Activated CD8-positive, alpha-beta memory T cell treated with anti-CD3 and anti-CD28 coated beads, Interleukin-2, amount 10 ng/mL, durations not matched to agents 7 days and 5 days (primary cell): ENCODE data around the gene TUBB4B. TPM values are rescaled to one million over a fixed set of nuclear protein-coding genes. Genes with fewer than 3 reads are reported as not detected.

Source experiments
- ATAC-seq: fragments of 150-1000 bp; cut with Tn5 transposase; one replicate; pipeline ENCODE4 v1.10.0; 2021; ENCODE audit warnings: moderate library complexity
- CTCF ChIA-PET: fragments of 350-600 bp; sonication (Branson Sonifier 250); formaldehyde crosslinking; loops from one replicate; lab custom pipeline; 2021; ENCODE audit warnings: antibody characterized with exemption; lab: Charles Lee
- DNase-seq: peaks from one replicate; pipeline ENCODE4 v3.0.0-alpha.2; 2020
- H3K27ac Mint-ChIP-seq: one replicate; pipeline ENCODE4 v1.8.0; 2021; ENCODE audit warnings: mild to moderate bottlenecking, mixed read lengths
- H3K27me3 Mint-ChIP-seq: one replicate; pipeline ENCODE4 v1.8.0; 2021; ENCODE audit warnings: mixed read lengths
- H3K36me3 Mint-ChIP-seq: one replicate; pipeline ENCODE4 v1.8.0; 2021; ENCODE audit warnings: mild to moderate bottlenecking, mixed read lengths
- H3K4me1 Mint-ChIP-seq: one replicate; pipeline ENCODE4 v1.8.0; 2021; ENCODE audit warnings: mixed read lengths
- H3K4me3 Mint-ChIP-seq: one replicate; pipeline ENCODE4 v1.8.0; 2021; ENCODE audit warnings: mild to moderate bottlenecking, moderate library complexity, mixed read lengths
- H3K9me3 Mint-ChIP-seq: one replicate; pipeline ENCODE4 v1.8.0; 2022; ENCODE audit warnings: low read depth, mixed read lengths
- total RNA-seq, 2 experiments: library from RNA; stranded (reverse); gene quantifications; one replicate each; pipeline ENCODE4 v1.2.3, GENCODE V29; 2021

The TUBB4B gene
- total RNA-seq, 2 experiments from 2014 or later = 353 to 375 TPM

DNA sequence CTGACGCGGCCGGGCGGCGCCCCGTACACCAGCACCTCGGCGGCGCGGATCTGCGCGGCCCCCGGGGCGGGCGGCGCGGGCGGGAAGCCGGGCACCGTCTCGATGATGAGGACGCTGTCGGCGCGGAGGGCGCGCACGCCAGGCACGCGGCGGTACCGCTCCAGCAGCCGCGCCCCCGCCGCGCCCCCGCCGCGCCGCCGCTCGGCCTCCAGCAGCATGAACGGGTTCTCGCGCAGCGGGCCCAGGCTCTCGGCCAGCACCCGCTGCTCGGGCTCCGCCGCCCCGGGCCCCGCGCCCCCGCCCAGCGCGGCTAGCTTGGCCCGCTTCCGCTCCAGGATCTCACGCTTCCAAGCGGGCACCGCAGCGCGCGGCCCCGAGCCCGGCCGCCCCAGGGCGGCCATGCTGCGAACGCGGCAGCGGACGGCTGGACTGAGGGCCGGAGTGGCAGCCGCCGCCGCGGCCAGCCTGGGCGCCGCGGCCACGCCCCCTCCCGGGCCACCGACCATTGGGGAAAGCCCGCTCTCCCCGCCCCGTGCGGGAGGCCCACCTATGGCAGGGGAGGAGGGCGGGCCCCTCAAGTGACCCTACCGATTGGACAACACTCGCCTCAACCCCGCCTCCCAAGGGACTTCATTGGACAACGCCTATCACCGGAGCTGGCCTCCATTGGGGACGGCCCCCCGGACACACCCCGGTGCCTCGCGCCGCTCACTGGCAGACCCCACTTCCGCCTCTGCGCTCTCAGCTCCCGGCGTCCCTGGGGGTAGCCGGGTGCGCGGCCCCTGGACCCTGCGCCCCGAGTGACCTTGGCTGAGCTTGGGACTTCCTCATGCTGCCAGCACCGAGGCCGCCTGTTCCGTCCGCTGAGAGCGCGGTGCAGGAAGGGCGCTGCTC lies 40.5 kb upstream of the TUBB4B start, which contains the start of gene TPRN:
Gene TPRN (minus strand): TSS at position 431 of the 894 bp plus-strand sequence. CDS start 30 bp downstream, at position 401.
- Mint-ChIP-seq H3K36me3 (peaks cover 3% of the 10 kb centered on the region), H3K4me3 (peak within 1 kb of the TSS; percentile 85), H3K27me3 (no peaks in the 10 kb centered on the region), H3K4me1 (peaks cover 31% of the 10 kb centered on the region), H3K9me3 (no peaks in the 10 kb centered on the region), H3K27ac (peak within 1 kb of the TSS; percentile 83)
- peak; percentile 100 for DNase-seq
- peak; percentile 95 for ATAC-seq
- CTCF ChIA-PET = interaction anchor here (0.6 to 8.1 kb wide), 12 partner anchors 8 to 154 kb away, joined by 3 to 55 read pairs (median 4); partner anchors contain the start of genes ANAPC2, RNF208, SSNA1 and TUBB4B

GRCh38 chr9:137201205-137201868 lies 39.8 kb upstream of the TUBB4B start:
- Mint-ChIP-seq H3K4me3 (peak overlapping the region; percentile 85), H3K4me1 (peaks cover 35% of the 10 kb centered on the region), H3K27me3 (no peaks in the 10 kb centered on the region), H3K9me3 (no peaks in the 10 kb centered on the region), H3K36me3 (peaks cover 3% of the 10 kb centered on the region), H3K27ac (peak overlapping the region; percentile 83)
- DNase-seq (no peak), ATAC-seq (no peak)
- CTCF ChIA-PET = interaction anchor here (0.6 to 8.1 kb wide), 12 partner anchors 9 to 155 kb away, joined by 3 to 55 read pairs (median 4); partner anchors contain the start of genes ANAPC2, RNF208, SSNA1 and TUBB4B

- CTCF ChIA-PET = interaction anchor here (1.1 to 8.1 kb wide), 2 partner anchors 14 to 83 kb away, joined by 4 to 55 read pairs; partner anchors contain the start of genes ANAPC2 and SSNA1
- no peak for DNase-seq
- no peak for ATAC-seq
- H3K4me3 Mint-ChIP-seq = no peak overlapping the region
- H3K27me3 Mint-ChIP-seq = no peaks in the 10 kb centered on the region
- H3K27ac Mint-ChIP-seq = no peak overlapping the region
- peaks cover 48% of the 10 kb centered on the region for H3K4me1 Mint-ChIP-seq
- H3K9me3 Mint-ChIP-seq = no peaks in the 10 kb centered on the region
- peaks cover 10% of the 10 kb centered on the region for H3K36me3 Mint-ChIP-seq
Observed at GRCh38 chr9:137202966-137203365, 38.1 kb upstream of the TUBB4B start.

DNA sequence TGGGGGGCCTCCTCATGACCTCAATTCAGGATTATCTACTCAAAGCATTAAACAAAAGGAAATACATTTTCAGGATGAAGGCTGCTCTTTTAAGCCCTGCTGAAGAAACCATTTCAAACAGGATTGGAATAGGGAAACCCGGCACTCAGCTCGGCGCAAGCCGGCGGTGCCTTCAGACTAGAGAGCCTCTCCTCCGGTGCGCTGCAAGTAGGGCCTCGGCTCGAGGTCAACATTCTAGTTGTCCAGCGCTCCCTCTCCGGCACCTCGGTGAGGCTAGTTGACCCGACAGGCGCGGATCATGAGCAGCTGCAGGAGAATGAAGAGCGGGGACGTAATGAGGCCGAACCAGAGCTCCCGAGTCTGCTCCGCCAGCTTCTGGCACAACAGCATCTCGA lies 36.4 kb upstream of the TUBB4B start:
- Mint-ChIP-seq H3K36me3 (peaks cover 14% of the 10 kb centered on the region), H3K9me3 (no peaks in the 10 kb centered on the region), H3K4me1 (peaks cover 44% of the 10 kb centered on the region), H3K4me3 (peak overlapping the region; percentile 96), H3K27me3 (no peaks in the 10 kb centered on the region), H3K27ac (peak overlapping the region; percentile 94)
- no peak for ATAC-seq
- DNase-seq = no peak
- CTCF ChIA-PET = interaction anchor here (0.8 to 8.1 kb wide), 9 partner anchors 9 to 77 kb away, joined by 3 to 55 read pairs (median 7); partner anchors contain the start of genes ANAPC2, RNF224, SSNA1 and TUBB4B

DNA sequence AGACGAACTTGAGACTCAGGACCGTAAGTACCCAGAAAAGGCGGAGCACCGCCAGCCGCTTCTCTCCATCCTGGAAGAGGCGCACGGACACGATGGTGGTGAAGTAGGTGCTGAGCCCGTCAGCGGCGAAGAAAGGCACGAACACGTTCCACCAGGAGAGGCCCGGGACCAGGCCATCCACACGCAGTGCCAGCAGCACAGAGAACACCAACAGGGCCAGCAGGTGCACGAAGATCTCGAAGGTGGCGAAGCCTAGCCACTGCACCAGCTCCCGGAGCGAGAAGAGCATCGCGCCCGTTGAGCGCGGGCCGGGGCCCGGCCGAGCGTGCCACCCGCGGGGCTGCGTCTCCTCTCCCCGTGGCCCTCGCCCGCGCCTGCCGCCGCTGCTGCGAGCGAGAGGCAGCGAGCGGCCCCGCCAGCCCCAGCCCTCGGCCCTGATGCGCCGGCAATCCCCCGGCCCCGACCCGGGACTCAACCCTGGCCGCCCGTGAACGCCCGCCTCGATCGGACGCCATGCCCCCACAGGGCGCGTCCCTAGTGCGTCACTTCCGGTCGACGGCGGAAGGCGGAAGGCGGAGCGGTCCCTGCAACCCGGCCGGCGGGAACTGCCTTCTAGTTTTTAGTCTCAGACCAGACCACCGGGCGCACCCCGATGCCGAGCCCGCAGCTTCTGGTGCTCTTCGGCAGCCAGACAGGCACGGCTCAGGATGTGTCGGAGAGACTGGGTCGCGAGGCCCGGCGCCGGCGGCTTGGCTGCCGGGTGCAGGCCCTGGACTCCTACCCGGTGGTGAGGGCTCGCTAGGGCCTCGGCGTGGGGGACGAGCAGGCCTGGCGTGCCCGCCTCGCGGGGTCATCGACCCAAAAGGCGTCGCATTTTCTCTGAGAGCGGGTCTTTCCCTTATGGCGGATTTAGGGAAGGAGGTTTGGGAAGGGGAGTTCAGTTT lies 35.7 kb upstream of the TUBB4B start, which contains the start of the genes NDOR1 and TMEM203:
Gene NDOR1 (plus strand): TSS at position 575 of the 944 bp plus-strand sequence. CDS start 78 bp downstream, at position 653.
Gene TMEM203 (minus strand): TSS at position 523 of the 944 bp plus-strand sequence. CDS start 234 bp downstream, at position 289.
- H3K27ac Mint-ChIP-seq = peak within 1 kb of the TSS; percentile 94
- peak within 1 kb of the TSS; percentile 96 for H3K4me3 Mint-ChIP-seq
- DNase-seq (peak; percentile 96), ATAC-seq (peak; percentile 67)
- H3K27me3 Mint-ChIP-seq = no peaks in the 10 kb centered on the region
- peaks cover 16% of the 10 kb centered on the region for H3K36me3 Mint-ChIP-seq
- peaks cover 44% of the 10 kb centered on the region for H3K4me1 Mint-ChIP-seq
- no peaks in the 10 kb centered on the region for H3K9me3 Mint-ChIP-seq
- CTCF ChIA-PET = interaction anchor here (0.8 to 8.1 kb wide), 10 partner anchors 10 to 78 kb away, joined by 3 to 55 read pairs (median 6); partner anchors contain the start of genes ANAPC2, RNF224, SSNA1 and TUBB4B

GRCh38 chr9:137206602-137207001 lies 34.5 kb upstream of the TUBB4B start:
- Mint-ChIP-seq H3K27ac (peak overlapping the region; percentile 94), H3K4me3 (peak overlapping the region; percentile 96), H3K36me3 (peaks cover 17% of the 10 kb centered on the region), H3K27me3 (no peaks in the 10 kb centered on the region), H3K4me1 (peaks cover 38% of the 10 kb centered on the region), H3K9me3 (no peaks in the 10 kb centered on the region)
- ATAC-seq = no peak
- DNase-seq = no peak
- CTCF ChIA-PET = interaction anchor here (1.0 to 8.1 kb wide), 5 partner anchors 16 to 34 kb away, joined by 4 to 55 read pairs (median 7); partner anchors contain the start of genes ANAPC2, RNF224, SSNA1 and TUBB4B

GRCh38 chr9:137211532-137211931 lies 29.6 kb upstream of the TUBB4B start:
- DNase-seq = no peak
- no peak overlapping the region for H3K27ac Mint-ChIP-seq
- peaks cover 12% of the 10 kb centered on the region for H3K4me1 Mint-ChIP-seq
- no peaks in the 10 kb centered on the region for H3K9me3 Mint-ChIP-seq
- CTCF ChIA-PET = interaction anchor here (1.2 to 1.3 kb wide), 2 partner anchors 25 to 34 kb away, joined by 3 read pairs; no protein-coding TSS in a partner anchor
- no peak overlapping the region for H3K4me3 Mint-ChIP-seq
- H3K36me3 Mint-ChIP-seq = peaks cover 14% of the 10 kb centered on the region
- ATAC-seq = no peak
- no peaks in the 10 kb centered on the region for H3K27me3 Mint-ChIP-seq

GRCh38 chr9:137212520-137212919 lies 28.6 kb upstream of the TUBB4B start:
- ATAC-seq (no peak), DNase-seq (no peak)
- Mint-ChIP-seq H3K9me3 (no peaks in the 10 kb centered on the region), H3K27me3 (no peaks in the 10 kb centered on the region), H3K4me3 (no peak overlapping the region), H3K4me1 (peaks cover 2% of the 10 kb centered on the region), H3K36me3 (peaks cover 9% of the 10 kb centered on the region), H3K27ac (no peak overlapping the region)
- CTCF ChIA-PET = interaction anchor here (1.2 to 1.3 kb wide), 2 partner anchors 24 to 35 kb away, joined by 3 read pairs; no protein-coding TSS in a partner anchor

DNA sequence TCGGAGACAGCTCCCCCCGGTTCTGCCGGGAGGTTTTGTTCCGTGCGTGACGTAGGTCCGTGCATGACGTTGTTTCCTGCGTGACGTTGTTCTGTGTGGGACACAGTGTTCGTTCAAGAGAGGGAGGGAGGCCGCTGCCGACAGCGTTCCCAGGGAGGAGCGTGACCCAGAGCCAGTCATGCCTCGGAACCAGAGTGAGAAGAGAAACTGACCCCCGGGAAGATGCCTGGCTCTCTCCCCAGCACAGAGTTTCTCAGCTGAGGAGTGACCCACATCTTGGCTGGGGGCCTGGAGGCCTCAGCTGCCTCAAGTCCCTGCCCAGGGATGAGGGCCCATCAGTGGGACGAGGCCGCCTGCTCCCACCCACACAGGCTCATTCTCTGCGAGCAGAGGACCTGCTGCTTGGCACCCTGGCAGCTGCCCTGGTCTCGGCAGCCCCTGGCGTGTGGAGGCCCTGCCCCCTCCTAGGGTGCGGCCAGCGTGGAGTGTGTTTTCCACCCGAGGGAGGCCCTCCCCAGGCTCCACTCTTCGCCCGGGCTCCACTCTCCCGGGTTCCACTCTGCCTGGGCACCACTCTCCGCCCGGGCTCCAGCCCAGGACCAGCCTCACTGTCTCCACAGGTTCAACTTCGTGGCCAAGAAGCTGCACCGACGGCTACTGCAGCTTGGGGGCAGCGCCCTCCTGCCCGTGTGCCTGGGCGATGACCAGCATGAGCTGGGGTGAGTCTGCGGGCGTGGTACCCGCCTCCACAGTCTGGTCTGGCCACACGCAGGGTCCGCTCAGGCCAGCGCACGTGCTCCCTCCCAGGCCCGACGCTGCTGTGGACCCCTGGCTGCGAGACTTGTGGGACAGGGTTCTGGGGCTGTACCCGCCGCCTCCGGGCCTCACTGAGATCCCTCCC lies 27.7 kb upstream of the TUBB4B start:
- CTCF ChIA-PET = interaction anchor here (1.1 kb wide), 1 partner anchor 9 kb away, joined by 4 read pairs; the partner anchor contains the start of gene RNF208
- ATAC-seq (no peak), DNase-seq (no peak)
- H3K27me3 Mint-ChIP-seq = no peaks in the 10 kb centered on the region
- H3K4me3 Mint-ChIP-seq = no peak overlapping the region
- H3K27ac Mint-ChIP-seq = no peak overlapping the region
- H3K9me3 Mint-ChIP-seq = no peaks in the 10 kb centered on the region
- H3K36me3 Mint-ChIP-seq = peaks cover 8% of the 10 kb centered on the region
- H3K4me1 Mint-ChIP-seq = no peaks in the 10 kb centered on the region

DNA sequence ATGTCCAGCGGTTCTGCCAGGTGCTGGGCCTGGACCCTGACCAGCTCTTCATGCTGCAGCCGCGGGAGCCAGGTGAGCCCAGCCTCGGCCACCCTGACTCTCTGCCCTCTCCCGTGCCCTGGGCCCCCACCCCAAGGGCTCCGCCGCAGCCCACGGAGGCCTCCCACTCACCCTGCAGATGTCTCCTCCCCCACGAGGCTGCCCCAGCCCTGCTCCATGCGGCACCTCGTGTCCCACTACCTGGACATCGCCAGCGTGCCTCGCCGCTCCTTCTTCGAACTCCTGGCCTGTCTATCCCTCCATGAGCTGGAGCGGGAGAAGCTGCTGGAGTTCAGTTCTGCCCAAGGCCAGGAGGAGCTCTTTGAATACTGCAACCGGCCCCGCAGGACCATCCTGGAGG lies 26.5 kb upstream of the TUBB4B start:
- Mint-ChIP-seq H3K27me3 (no peaks in the 10 kb centered on the region), H3K4me1 (no peaks in the 10 kb centered on the region), H3K9me3 (no peaks in the 10 kb centered on the region), H3K36me3 (peaks cover 4% of the 10 kb centered on the region), H3K27ac (no peak overlapping the region), H3K4me3 (no peak overlapping the region)
- ATAC-seq (no peak), DNase-seq (no peak)
- CTCF ChIA-PET = interaction anchor here (1.1 kb wide), 1 partner anchor 8 kb away, joined by 4 read pairs; the partner anchor contains the start of gene RNF208
